GM12865 (cell line): ENCODE measurements around the gene ATN1.

Experiments
- DNase-seq: peaks from one replicate; pipeline ENCODE4 v3.0.0; 2010; ENCODE audit warnings: low read depth
- H3K4me3 ChIP-seq: 2 replicates; pipeline ENCODE4 v1.5.1; 2011; ENCODE audit warnings: mild to moderate bottlenecking, low read depth, low read length, control low read depth
- TF ChIP-seq, protein P1 (sequence below): IDR thresholded peaks from 2 replicates; pipeline ENCODE4 v1.5.1; 2011; ENCODE audit warnings: low read length, control low read depth, low read depth, inconsistent platforms; ENCODE audit not compliant: insufficient read depth; ENCODE audit errors: missing control alignments

The ATN1 gene

GRCh38 chr12:6923851-6924250 is 3.9 kb upstream of the ATN1 start:
- TF ChIP-seq, protein P1, sequence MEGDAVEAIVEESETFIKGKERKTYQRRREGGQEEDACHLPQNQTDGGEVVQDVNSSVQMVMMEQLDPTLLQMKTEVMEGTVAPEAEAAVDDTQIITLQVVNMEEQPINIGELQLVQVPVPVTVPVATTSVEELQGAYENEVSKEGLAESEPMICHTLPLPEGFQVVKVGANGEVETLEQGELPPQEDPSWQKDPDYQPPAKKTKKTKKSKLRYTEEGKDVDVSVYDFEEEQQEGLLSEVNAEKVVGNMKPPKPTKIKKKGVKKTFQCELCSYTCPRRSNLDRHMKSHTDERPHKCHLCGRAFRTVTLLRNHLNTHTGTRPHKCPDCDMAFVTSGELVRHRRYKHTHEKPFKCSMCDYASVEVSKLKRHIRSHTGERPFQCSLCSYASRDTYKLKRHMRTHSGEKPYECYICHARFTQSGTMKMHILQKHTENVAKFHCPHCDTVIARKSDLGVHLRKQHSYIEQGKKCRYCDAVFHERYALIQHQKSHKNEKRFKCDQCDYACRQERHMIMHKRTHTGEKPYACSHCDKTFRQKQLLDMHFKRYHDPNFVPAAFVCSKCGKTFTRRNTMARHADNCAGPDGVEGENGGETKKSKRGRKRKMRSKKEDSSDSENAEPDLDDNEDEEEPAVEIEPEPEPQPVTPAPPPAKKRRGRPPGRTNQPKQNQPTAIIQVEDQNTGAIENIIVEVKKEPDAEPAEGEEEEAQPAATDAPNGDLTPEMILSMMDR: no peak
- no peak overlapping the region for H3K4me3 ChIP-seq
- no peak for DNase-seq

- DNase-seq: no peak
- TF ChIP-seq, protein P1: no peak
- no peak overlapping the region for H3K4me3 ChIP-seq
These were observed 2.6 kb upstream of the ATN1 start for GRCh38 chr12:6925239-6925539.

DNA sequence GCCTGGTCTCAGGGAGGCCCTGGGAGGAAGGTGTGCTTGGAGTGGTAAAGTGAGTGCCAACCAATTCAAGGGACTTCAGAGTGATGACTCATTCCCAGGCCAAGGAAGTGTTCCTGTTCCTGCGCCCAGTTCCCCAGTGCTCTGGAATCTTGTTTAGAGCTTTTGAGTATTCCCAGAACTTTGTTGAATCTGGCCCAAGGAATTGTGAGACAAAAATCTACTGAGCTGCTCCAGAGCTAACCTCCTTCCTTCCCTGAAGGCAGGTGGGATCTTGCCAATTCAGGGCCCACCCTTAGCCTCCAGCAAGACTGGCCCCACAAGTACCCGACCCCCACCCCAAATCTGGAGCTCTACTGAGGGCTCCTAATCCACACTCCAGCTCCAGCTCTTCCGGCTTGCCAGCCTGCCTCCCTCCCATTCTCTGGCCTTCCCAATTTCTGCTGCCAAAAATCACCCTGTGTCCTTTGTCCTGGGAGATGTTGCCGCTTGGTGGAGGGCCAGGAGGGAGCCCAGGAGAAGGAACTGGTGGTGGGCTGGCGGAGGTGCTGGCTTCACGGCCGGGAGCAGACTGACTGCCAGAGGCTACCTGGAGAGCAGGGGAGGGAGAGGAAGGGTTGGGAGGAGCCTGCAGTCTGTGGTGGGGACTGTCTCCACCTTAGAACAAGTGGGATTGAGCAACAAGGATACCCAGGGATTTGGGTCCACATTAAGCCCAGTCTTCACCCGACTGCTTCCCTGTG is 2.0 kb upstream of the ATN1 start:
- TF ChIP-seq, protein P1: no peak
- H3K4me3 ChIP-seq: no peak overlapping the region
- DNase-seq: no peak

- TF ChIP-seq, protein P1: no peak
- peak overlapping the region; percentile 75 for H3K4me3 ChIP-seq
- no peak for DNase-seq
These were observed 403 bp downstream of the ATN1 start for GRCh38 chr12:6928022-6928702.

DNA sequence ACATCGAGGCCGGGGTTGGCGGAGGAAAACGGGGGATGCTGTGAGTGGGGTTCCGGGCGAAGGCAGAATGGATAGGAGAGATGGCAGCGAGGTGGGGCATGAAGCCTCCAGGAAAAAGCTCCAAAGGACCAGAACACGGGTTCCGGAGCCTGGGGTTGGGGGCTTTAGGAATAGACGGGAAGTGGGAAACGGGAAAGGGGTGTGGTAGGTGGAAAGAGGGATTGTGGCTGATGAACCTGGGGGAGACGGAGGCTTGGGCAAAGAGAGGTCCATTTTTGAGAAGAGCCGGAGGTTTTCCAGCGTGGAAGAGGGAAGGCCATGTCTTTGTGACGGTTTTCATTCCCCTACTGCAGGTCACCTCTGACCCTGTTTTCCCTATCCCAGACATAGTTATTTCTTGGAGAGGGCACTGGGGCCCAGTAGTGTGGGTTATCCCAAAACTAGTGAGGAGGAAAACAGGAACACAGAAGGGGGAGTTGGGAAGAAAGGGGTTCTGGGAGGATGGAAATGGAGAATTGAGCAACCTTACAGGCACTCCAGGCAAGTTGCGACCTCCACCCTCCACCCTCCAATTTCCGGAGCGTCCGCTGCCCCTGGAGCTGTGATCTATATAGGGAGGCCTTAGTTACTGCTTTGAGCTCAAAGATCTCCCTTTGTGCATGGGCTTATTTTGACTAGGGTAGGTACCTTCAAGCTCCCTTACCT is 1.1 kb downstream of the ATN1 start:
- TF ChIP-seq, protein P1: no peak
- no peak for DNase-seq
- H3K4me3 ChIP-seq: peak overlapping the region; percentile 75

- TF ChIP-seq, protein P1: no peak
- H3K4me3 ChIP-seq: no peak overlapping the region; the same call in 1 of the 2 replicates
- DNase-seq: no peak
These were observed 2.0 kb downstream of the ATN1 start for GRCh38 chr12:6929466-6930452.
